ENCODE measurements around the gene SCD5.
A peak's percentile ranks its signal among the peaks of the same experiment; 100 is the strongest.

SCD5 gene

GRCh38 chr4:82758701-82759685 lies 39.6 kb downstream of the SCD5 start:
- DNase-seq: no peak

- no peak for DNase-seq
Observed at GRCh38 chr4:82756061-82756460, 42.5 kb downstream of the SCD5 start.

- DNase-seq: no peak
Observed at GRCh38 chr4:82755650-82756049, 42.9 kb downstream of the SCD5 start.

- DNase-seq: no peak
Observed at GRCh38 chr4:82754513-82755165, 44.0 kb downstream of the SCD5 start.

GRCh38 chr4:82753725-82754410 lies 44.7 kb downstream of the SCD5 start:
- DNase-seq: no peak

GRCh38 chr4:82753238-82753637 lies 45.4 kb downstream of the SCD5 start:
- no peak for DNase-seq

GRCh38 chr4:82748810-82749470 lies 49.7 kb downstream of the SCD5 start:
- DNase-seq: no peak

- no peak for DNase-seq
Observed at GRCh38 chr4:82747686-82748575, 50.7 kb downstream of the SCD5 start.

GRCh38 chr4:82746705-82747574 lies 51.7 kb downstream of the SCD5 start:
- no peak for DNase-seq

GRCh38 chr4:82745173-82745842 lies 53.3 kb downstream of the SCD5 start:
- DNase-seq: no peak

GRCh38 chr4:82744284-82744968 lies 54.2 kb downstream of the SCD5 start:
- no peak for DNase-seq

GRCh38 chr4:82741188-82741587 lies 57.4 kb downstream of the SCD5 start:
- no peak for DNase-seq

- peak; percentile 46 for DNase-seq
Observed at GRCh38 chr4:82739287-82740190, 59.1 kb downstream of the SCD5 start.

- no peak for DNase-seq
Observed at GRCh38 chr4:82737354-82737753, 61.2 kb downstream of the SCD5 start.

- DNase-seq: no peak
Observed at GRCh38 chr4:82733636-82734035, 65.0 kb downstream of the SCD5 start.

- DNase-seq: no peak
Observed at GRCh38 chr4:82728301-82728700, 70.3 kb downstream of the SCD5 start.

- DNase-seq: no peak
Observed at GRCh38 chr4:82726596-82726995, 72.0 kb downstream of the SCD5 start.

GRCh38 chr4:82721819-82722423 lies 76.7 kb downstream of the SCD5 start:
- DNase-seq: no peak
